Liver (tissue), 3 donors: ENCODE results near the gene RGMA.

Experiments used
- ATF3 ChIP-seq: IDR thresholded peaks from 2 replicates; pipeline ENCODE4 v1.6.1; 2016; ENCODE audit warnings: antibody characterized with exemption
- CTCF ChIP-seq: fragments of 150-350 bp; IDR thresholded peaks from 2 replicates; pipeline ENCODE4 v1.5.1; 2017; ENCODE audit warnings: improper control_type of control experiment, low read depth, low read length; ENCODE audit not compliant: missing input control
- FOXA1 ChIP-seq: IDR thresholded peaks from 2 replicates; pipeline ENCODE4 v1.6.1; 2016; ENCODE audit warnings: antibody characterized with exemption
- HNF4G ChIP-seq: IDR thresholded peaks from 2 replicates; pipeline ENCODE4 v1.6.1; 2016; ENCODE audit warnings: antibody characterized with exemption
- JUND ChIP-seq, 2 donors: IDR thresholded peaks; 2 replicates each; pipeline ENCODE4 v1.6.1; 2016; ENCODE audit warnings: antibody characterized with exemption in 2 of 2
- MAX ChIP-seq: IDR thresholded peaks from 2 replicates; pipeline ENCODE4 v1.6.1; 2016; ENCODE audit warnings: antibody characterized with exemption
- RAD21 ChIP-seq, 2 donors: IDR thresholded peaks; 2 replicates each; pipeline ENCODE4 v1.6.1; 2016; ENCODE audit warnings: antibody characterized with exemption in 2 of 2, mild to moderate bottlenecking in 2 of 2
- REST ChIP-seq: IDR thresholded peaks from 2 replicates; pipeline ENCODE4 v1.6.1; 2016; ENCODE audit warnings: antibody characterized with exemption, mild to moderate bottlenecking
- RXRA ChIP-seq, 2 donors: IDR thresholded peaks; 2 replicates each; pipeline ENCODE4 v1.6.1; 2017 to 2018; ENCODE audit warnings: antibody characterized with exemption in 2 of 2, mild to moderate bottlenecking in 1 of 2
- SP1 ChIP-seq: IDR thresholded peaks from 2 replicates; pipeline ENCODE4 v1.6.1; 2018; ENCODE audit warnings: antibody characterized with exemption, mild to moderate bottlenecking
- TAF1 ChIP-seq: conservative IDR thresholded peaks from 2 replicates; pipeline ENCODE4 v1.6.1; 2016; ENCODE audit warnings: antibody characterized with exemption, mild to moderate bottlenecking
- YY1 ChIP-seq: IDR thresholded peaks from 2 replicates; pipeline ENCODE4 v1.6.1; 2016; ENCODE audit warnings: antibody characterized with exemption, mild to moderate bottlenecking
- ZBTB33 ChIP-seq: IDR thresholded peaks from 2 replicates; pipeline ENCODE4 v1.6.1; 2016; ENCODE audit warnings: antibody characterized with exemption
- donor health status: healthy.
- donor health status: healthy.

DNA sequence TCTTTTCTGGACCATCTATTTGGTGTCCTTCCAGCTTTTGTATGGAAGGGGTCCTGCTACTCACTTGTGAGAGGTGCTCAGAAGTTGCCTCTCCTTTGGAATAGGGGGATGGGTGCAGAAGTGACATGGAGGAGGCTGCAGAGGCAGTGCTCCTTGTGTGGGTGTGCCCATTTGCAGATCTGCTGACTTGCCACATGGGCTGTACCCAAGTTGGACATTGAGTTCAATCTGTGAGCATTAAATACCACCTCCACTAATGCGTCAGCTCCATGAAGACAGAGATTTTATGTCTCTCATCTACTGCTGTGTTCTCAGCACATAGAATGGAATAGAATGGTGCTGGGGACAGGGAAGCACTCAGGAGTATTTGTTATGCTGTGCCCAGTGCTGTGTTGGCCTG, 76.2 kb downstream of the RGMA start:
- TF ChIP-seq CTCF (no peak), RXRA (IDR thresholded peaks at IDR 0.05) (no peak), YY1 (no peak), TAF1 (no peak), HNF4G (no peak), ZBTB33 (no peak), JUND (IDR thresholded peaks at IDR 0.05) (no peak), REST (no peak), ATF3 (no peak), MAX (no peak), FOXA1 (no peak), SP1 (no peak), RAD21 (IDR thresholded peaks at IDR 0.05) (no peak)
